Prostate gland (tissue), 2 donors: ENCODE measurements around the gene ZNF69. TPM values are rescaled to one million over a fixed set of nuclear protein-coding genes. Genes with fewer than 3 reads are reported as not detected.
"Not testable (repeated sequence)": the region's sequence is repeated elsewhere in the genome, so short reads cannot be mapped to it uniquely, and the experiment has no call there.

ENCODE experiments used
- DNase-seq: peaks from one replicate; pipeline ENCODE4 v3.0.0-alpha.2; 2019; ENCODE audit warnings: low spot score
- H3K27ac ChIP-seq, 2 donors: fragments of 200-600 bp; sonication (generic); 2 replicates each; pipeline ENCODE4 v1.5.1; 2017 to 2019
- H3K27me3 ChIP-seq: fragments of 200-600 bp; sonication (generic); replicated peaks from 2 replicates; pipeline ENCODE4 v1.5.1; 2019; ENCODE audit not compliant: insufficient read depth
- H3K36me3 ChIP-seq, 2 donors: fragments of 200-600 bp; sonication (generic); 1 replicate in 1 of 2; 2 replicates in 1 of 2; pipeline versions ENCODE4 v1.5.1 to v1.8.1; 2017 to 2019
- H3K4me1 ChIP-seq: fragments of 200-600 bp; sonication (generic); replicated peaks from 2 replicates; pipeline ENCODE4 v1.5.1; 2019
- H3K4me3 ChIP-seq, 2 donors: fragments of 200-600 bp; sonication (generic); 2 replicates each; pipeline ENCODE4 v1.5.1; 2017 to 2019
- H3K9me3 ChIP-seq: fragments of 200-600 bp; sonication (generic); 2 replicates; pipeline ENCODE4 v1.5.1; 2017
- CTCF ChIP-seq, 4 experiments: fragments of 200-600 bp in 2 of 4; fragments of 450-650 bp in 2 of 4; sonication (generic) in 2 of 4; IDR thresholded peaks; 1 replicate in 3 of 4; 2 replicates in 1 of 4; pipeline ENCODE4 v1.5.1; 2016 to 2019; ENCODE audit warnings: antibody characterized with exemption in 4 of 4, mild to moderate bottlenecking in 2 of 4, moderate library complexity in 2 of 4
- POLR2A ChIP-seq: fragments of 450-650 bp; IDR thresholded peaks from one replicate; pipeline ENCODE4 v1.6.1; 2016; ENCODE audit warnings: antibody characterized with exemption, mild to moderate bottlenecking
- POLR2AphosphoS5 ChIP-seq: sonication (generic); formaldehyde crosslinking; IDR thresholded peaks from one replicate; pipeline ENCODE4 v1.6.1; 2017; ENCODE audit warnings: antibody characterized with exemption
- WGBS: methylation state at CpG from one replicate; pipeline ENCODE4 v1.1.5; 2018; 5-methylcytosine and 5-hydroxymethylcytosine counted together
- intact Hi-C: fragments of 100-400 bp; cut with DNase I; formaldehyde crosslinking; loops from one replicate; pipeline ENCODE4 v1.14.2; 2022
- total RNA-seq, 2 donors: library from RNA; depleted of rRNA; stranded (reverse); fragments of >200 nt; gene quantifications; one replicate each; pipeline ENCODE4 v1.1.0, GENCODE V29; 2016

ZNF69 gene
- total RNA-seq, 2 donors from 2014 or later, result 14.4 to 28.1 TPM

DNA sequence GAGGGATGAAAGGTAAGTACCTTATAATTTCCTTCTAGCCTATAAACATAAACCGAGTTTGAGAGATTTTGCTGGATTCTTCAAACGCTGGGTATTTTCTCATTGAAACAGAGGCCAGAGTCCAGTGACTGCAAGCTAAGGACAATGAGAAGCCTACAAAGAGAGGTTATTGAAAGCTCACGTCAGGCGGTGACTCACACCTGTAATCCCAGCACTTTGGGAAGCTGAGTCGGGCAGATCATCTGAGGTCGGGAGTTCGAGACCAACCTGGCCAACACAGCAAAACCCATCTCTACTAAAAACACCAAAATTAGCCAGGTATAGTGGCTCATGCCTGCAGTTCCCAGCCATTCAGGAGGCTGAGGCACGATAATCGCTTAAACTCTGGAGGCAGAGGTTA is 15.0 kb upstream of the ZNF69 start:
- Histone ChIP-seq H3K9me3 (no peaks in the 10 kb centered on the region), H3K4me1 (no peaks in the 10 kb centered on the region), H3K27me3 (no peaks in the 10 kb centered on the region), H3K27ac (no peak overlapping the region), H3K4me3 (no peak overlapping the region), H3K36me3 (peaks cover 2 to 6% of the 10 kb centered on the region in 2 donors)
- 96% methylated on average over 9 of the region's 9 CpGs for WGBS
- intact Hi-C loops, result no loop called here
- DNase-seq, result no peak
- TF ChIP-seq POLR2A (no peak), POLR2AphosphoS5 (no peak), CTCF (IDR thresholded peaks at IDR 0.05) (no peak)

DNA sequence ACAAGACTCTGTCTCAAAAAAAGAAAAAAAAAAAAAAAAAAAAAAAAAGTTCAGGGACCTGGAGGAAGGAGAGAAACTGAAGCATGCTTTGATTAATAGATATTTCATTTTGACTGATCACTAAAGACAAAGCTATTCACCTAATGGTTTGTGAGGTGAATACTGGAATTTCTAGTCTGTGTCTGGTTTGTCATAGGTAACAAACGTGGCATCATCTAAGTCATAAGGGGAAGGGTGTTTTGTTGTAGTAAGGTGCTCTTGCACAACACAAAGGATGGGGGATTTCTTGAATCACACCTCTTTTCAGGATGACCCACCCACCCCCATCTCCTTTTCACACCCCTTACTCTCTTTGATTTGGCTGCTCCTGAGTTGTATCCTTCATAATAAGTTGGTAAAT is 13.8 kb upstream of the ZNF69 start:
- Histone ChIP-seq H3K9me3 (no peaks in the 10 kb centered on the region), H3K27ac (no peak overlapping the region), H3K27me3 (no peaks in the 10 kb centered on the region), H3K36me3 (no peaks in the 10 kb centered on the region), H3K4me3 (no peak overlapping the region), H3K4me1 (no peaks in the 10 kb centered on the region)
- 74% methylated on average over 1 of the region's 1 CpG for WGBS
- TF ChIP-seq CTCF (IDR thresholded peaks at IDR 0.05) (no peak), POLR2AphosphoS5 (no peak), POLR2A (no peak)
- DNase-seq, result no peak
- intact Hi-C loops, result no loop called here

- not testable (repeated sequence) for H3K27me3 ChIP-seq, DNase-seq, H3K9me3 ChIP-seq, H3K36me3 ChIP-seq, H3K4me1 ChIP-seq, H3K4me3 ChIP-seq, H3K27ac ChIP-seq
- 83% methylated on average over 16 of the region's 16 CpGs for WGBS
- intact Hi-C loops, result loop anchor here (2.0 to 10.0 kb wide), 3 partner anchors 107 to 263 kb away; partner anchors contain the start of genes ZNF20 and ZNF844
These were observed 7.8 kb upstream of the ZNF69 start for GRCh38 chr19:11879687-11880266.

DNA sequence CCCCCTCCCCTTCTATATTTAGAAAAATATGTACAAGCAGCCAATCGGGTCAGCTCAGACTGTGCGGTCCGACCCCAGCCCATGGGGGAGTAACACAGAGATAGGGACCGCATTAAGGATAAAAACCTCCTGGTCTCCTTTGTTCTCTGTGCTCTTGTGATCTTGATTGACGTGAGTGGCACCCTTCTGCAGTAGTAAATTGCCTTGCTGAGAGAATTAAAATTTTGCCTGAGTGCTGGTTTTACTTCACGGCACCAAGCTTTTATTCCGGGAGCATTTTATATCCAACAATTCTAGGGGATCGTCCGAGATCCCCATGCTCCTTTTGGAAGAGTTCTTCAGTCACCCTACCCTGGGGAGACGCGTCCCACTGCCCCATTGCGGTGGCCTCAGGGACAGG is 7.0 kb upstream of the ZNF69 start:
- Histone ChIP-seq H3K4me1 (no peaks in the 10 kb centered on the region), H3K27ac (no peak overlapping the region), H3K36me3 (no peaks in the 10 kb centered on the region), H3K9me3 (no peaks in the 10 kb centered on the region), H3K4me3 (no peak overlapping the region), H3K27me3 (no peaks in the 10 kb centered on the region)
- 91% methylated on average over 12 of the region's 12 CpGs for WGBS
- no peak for TF ChIP-seq CTCF (IDR thresholded peaks at IDR 0.05)
- DNase-seq, result no peak
- intact Hi-C loops, result loop anchor here (2.0 to 10.0 kb wide), 3 partner anchors 106 to 262 kb away; partner anchors contain the start of genes ZNF20 and ZNF844

GRCh38 chr19:11881151-11881800 is 6.3 kb upstream of the ZNF69 start:
- no peaks in the 10 kb centered on the region for H3K9me3 ChIP-seq
- intact Hi-C loops, result loop anchor here (2.0 to 10.0 kb wide), 3 partner anchors 106 to 261 kb away; partner anchors contain the start of genes ZNF20 and ZNF844
- 19% methylated on average over 10 of the region's 10 CpGs for WGBS
- H3K4me3 ChIP-seq, result no peak overlapping the region
- no peaks in the 10 kb centered on the region for H3K4me1 ChIP-seq
- no peaks in the 10 kb centered on the region for H3K36me3 ChIP-seq
- H3K27ac ChIP-seq, result no peak overlapping the region
- no peaks in the 10 kb centered on the region for H3K27me3 ChIP-seq
- peak in 3 of 4 experiments; percentile 59 to 73 (median 63) for TF ChIP-seq CTCF (IDR thresholded peaks at IDR 0.05)
- TF ChIP-seq POLR2A, result no peak
- TF ChIP-seq POLR2AphosphoS5, result peak; percentile 60
- peak; percentile 49 for DNase-seq
